ENCODE measurements around the gene MAD1L1. TPM values are rescaled to one million over a fixed set of nuclear protein-coding genes. Genes with fewer than 3 reads are reported as not detected.
"Not testable (repeated sequence)": the region's sequence is repeated elsewhere in the genome, so short reads cannot be mapped to it uniquely, and the experiment has no call there.

Gene MAD1L1
- total RNA-seq, 1 donor from 2014 or later = 54.0 TPM

- Mint-ChIP-seq H3K27ac (peak overlapping the region; percentile 93), H3K4me1 (peaks cover 54% of the 10 kb centered on the region), H3K27me3 (no peaks in the 10 kb centered on the region), H3K9me3 (no peaks in the 10 kb centered on the region), H3K36me3 (ENCODE audit: low read depth) (peaks cover 29% of the 10 kb centered on the region), H3K4me3 (peak overlapping the region; percentile 85)
- peak; percentile 77 for DNase-seq
- intact Hi-C loops (cut with micrococcal nuclease) = no loop called here
Measured at GRCh38 chr7:1938788-1939433, 293.8 kb downstream of the MAD1L1 start.

DNA sequence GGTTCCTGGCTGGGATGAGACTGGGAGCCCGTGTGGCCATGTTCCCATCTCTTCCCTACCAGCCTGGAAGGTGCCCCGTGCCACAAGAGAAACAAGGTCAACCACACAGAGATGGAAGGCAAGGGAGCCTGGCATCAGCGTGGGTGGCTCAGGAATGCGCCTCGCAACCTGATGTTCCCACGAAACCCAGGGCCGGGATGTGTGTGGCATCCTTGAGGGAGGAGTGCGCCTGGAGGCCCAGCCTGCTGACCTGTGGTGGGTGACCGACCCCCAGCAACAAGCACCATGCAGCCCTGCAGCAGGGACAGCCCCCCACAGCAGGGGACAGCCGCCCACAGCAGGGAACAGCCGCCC, 295.5 kb downstream of the MAD1L1 start:
- no peaks in the 10 kb centered on the region for H3K27me3 Mint-ChIP-seq
- peak overlapping the region; percentile 61 for H3K4me3 Mint-ChIP-seq
- H3K27ac Mint-ChIP-seq = no peak overlapping the region
- peaks cover 45% of the 10 kb centered on the region for H3K36me3 Mint-ChIP-seq (ENCODE audit: low read depth)
- no peaks in the 10 kb centered on the region for H3K9me3 Mint-ChIP-seq
- no peak for DNase-seq
- peaks cover 37% of the 10 kb centered on the region for H3K4me1 Mint-ChIP-seq
- intact Hi-C loops (cut with micrococcal nuclease) = no loop called here

GRCh38 chr7:1936531-1937251, 296.1 kb downstream of the MAD1L1 start:
- DNase-seq = no peak
- no peaks in the 10 kb centered on the region for H3K9me3 Mint-ChIP-seq
- intact Hi-C loops (cut with micrococcal nuclease) = no loop called here
- peaks cover 33% of the 10 kb centered on the region for H3K4me1 Mint-ChIP-seq
- H3K27me3 Mint-ChIP-seq = no peaks in the 10 kb centered on the region
- H3K4me3 Mint-ChIP-seq = peak overlapping the region; percentile 61
- no peak overlapping the region for H3K27ac Mint-ChIP-seq
- peaks cover 49% of the 10 kb centered on the region for H3K36me3 Mint-ChIP-seq (ENCODE audit: low read depth)

- intact Hi-C loops (cut with micrococcal nuclease) = no loop called here
- no peak overlapping the region for H3K4me3 Mint-ChIP-seq
- H3K36me3 Mint-ChIP-seq (ENCODE audit: low read depth) = peaks cover 54% of the 10 kb centered on the region
- H3K9me3 Mint-ChIP-seq = no peaks in the 10 kb centered on the region
- DNase-seq = no peak
- no peak overlapping the region for H3K27ac Mint-ChIP-seq
- no peaks in the 10 kb centered on the region for H3K27me3 Mint-ChIP-seq
- peaks cover 33% of the 10 kb centered on the region for H3K4me1 Mint-ChIP-seq
Measured at GRCh38 chr7:1936006-1936310, 296.8 kb downstream of the MAD1L1 start.

DNA sequence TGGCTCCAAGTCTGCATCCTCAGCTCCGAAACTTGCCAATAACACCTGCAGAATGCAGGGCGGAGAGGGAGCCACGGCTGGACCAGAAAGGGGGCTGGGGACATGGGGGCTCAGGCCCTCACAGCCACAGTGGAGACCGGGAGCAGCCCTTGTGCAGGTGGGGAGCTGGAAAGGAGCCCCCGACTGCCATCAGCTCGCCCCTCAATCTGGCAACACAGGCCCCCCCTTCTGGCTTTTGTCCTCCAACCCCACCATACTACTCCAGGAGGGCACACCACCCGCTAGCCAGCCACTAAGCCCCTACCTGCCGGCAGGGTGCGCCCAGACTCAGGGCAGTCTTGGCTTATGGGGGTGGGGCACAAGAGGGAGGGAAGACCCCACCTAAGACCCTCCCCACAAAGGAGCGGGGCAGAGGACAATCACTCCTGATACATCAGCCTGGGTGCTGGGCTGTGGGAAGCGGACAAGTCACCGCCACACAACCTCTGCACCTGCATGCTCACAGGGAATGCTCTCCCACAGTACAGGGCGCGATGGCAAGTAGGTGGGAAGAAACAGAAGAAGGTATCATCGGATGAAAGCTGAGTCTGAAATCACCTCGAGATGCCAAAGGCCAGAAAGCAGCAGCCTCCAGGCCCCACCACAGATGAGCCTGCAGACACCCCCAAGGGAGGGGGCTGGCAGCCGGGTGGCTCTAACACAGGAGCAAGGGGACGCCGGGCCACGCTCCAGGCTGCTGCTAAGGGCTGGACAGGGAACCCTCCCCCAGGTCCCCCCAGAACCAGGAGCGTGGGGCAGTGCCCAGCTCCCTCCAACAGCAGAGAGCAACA, 297.4 kb downstream of the MAD1L1 start:
- H3K36me3 Mint-ChIP-seq (ENCODE audit: low read depth) = peaks cover 56% of the 10 kb centered on the region
- DNase-seq = no peak
- intact Hi-C loops (cut with micrococcal nuclease) = no loop called here
- H3K4me1 Mint-ChIP-seq = peaks cover 28% of the 10 kb centered on the region
- H3K9me3 Mint-ChIP-seq = no peaks in the 10 kb centered on the region
- no peak overlapping the region for H3K27ac Mint-ChIP-seq
- no peak overlapping the region for H3K4me3 Mint-ChIP-seq
- no peaks in the 10 kb centered on the region for H3K27me3 Mint-ChIP-seq

- no peak for DNase-seq
- Mint-ChIP-seq H3K27me3 (no peaks in the 10 kb centered on the region), H3K27ac (no peak overlapping the region), H3K36me3 (ENCODE audit: low read depth) (peaks cover 56% of the 10 kb centered on the region), H3K4me1 (peaks cover 21% of the 10 kb centered on the region), H3K4me3 (no peak overlapping the region), H3K9me3 (no peaks in the 10 kb centered on the region)
- intact Hi-C loops (cut with micrococcal nuclease) = no loop called here
Measured at GRCh38 chr7:1934756-1935155, 298.0 kb downstream of the MAD1L1 start.

GRCh38 chr7:1934017-1934416, 298.7 kb downstream of the MAD1L1 start:
- H3K27me3 Mint-ChIP-seq = no peaks in the 10 kb centered on the region
- no peaks in the 10 kb centered on the region for H3K9me3 Mint-ChIP-seq
- H3K36me3 Mint-ChIP-seq (ENCODE audit: low read depth) = peaks cover 56% of the 10 kb centered on the region
- no peak overlapping the region for H3K4me3 Mint-ChIP-seq
- no peak overlapping the region for H3K27ac Mint-ChIP-seq
- H3K4me1 Mint-ChIP-seq = peaks cover 14% of the 10 kb centered on the region
- intact Hi-C loops (cut with micrococcal nuclease) = no loop called here
- no peak for DNase-seq

- no peak for DNase-seq
- no peaks in the 10 kb centered on the region for H3K9me3 Mint-ChIP-seq
- H3K36me3 Mint-ChIP-seq (ENCODE audit: low read depth) = peaks cover 52% of the 10 kb centered on the region
- intact Hi-C loops (cut with micrococcal nuclease) = no loop called here
- H3K4me3 Mint-ChIP-seq = no peak overlapping the region
- H3K4me1 Mint-ChIP-seq = peaks cover 6% of the 10 kb centered on the region
- peaks cover 3% of the 10 kb centered on the region for H3K27me3 Mint-ChIP-seq
- no peak overlapping the region for H3K27ac Mint-ChIP-seq
Measured at GRCh38 chr7:1933066-1933750, 299.5 kb downstream of the MAD1L1 start.

- Mint-ChIP-seq H3K27ac (no peak overlapping the region), H3K9me3 (no peaks in the 10 kb centered on the region), H3K4me1 (peaks cover 6% of the 10 kb centered on the region), H3K27me3 (peaks cover 10% of the 10 kb centered on the region), H3K4me3 (no peak overlapping the region), H3K36me3 (ENCODE audit: low read depth) (peaks cover 54% of the 10 kb centered on the region)
- DNase-seq = no peak
- intact Hi-C loops (cut with micrococcal nuclease) = no loop called here
Measured at GRCh38 chr7:1931951-1932270, 300.8 kb downstream of the MAD1L1 start.

GRCh38 chr7:1931256-1931950, 301.3 kb downstream of the MAD1L1 start:
- intact Hi-C loops (cut with micrococcal nuclease) = no loop called here
- Mint-ChIP-seq H3K27ac (no peak overlapping the region), H3K9me3 (no peaks in the 10 kb centered on the region), H3K27me3 (peaks cover 10% of the 10 kb centered on the region), H3K4me1 (peaks cover 11% of the 10 kb centered on the region), H3K4me3 (no peak overlapping the region), H3K36me3 (ENCODE audit: low read depth) (peaks cover 54% of the 10 kb centered on the region)
- DNase-seq = no peak

- H3K36me3 Mint-ChIP-seq (ENCODE audit: low read depth) = peaks cover 45% of the 10 kb centered on the region
- H3K9me3 Mint-ChIP-seq = no peaks in the 10 kb centered on the region
- no peak for DNase-seq
- H3K27ac Mint-ChIP-seq = no peak overlapping the region
- no peak overlapping the region for H3K4me3 Mint-ChIP-seq
- H3K27me3 Mint-ChIP-seq = peaks cover 10% of the 10 kb centered on the region
- intact Hi-C loops (cut with micrococcal nuclease) = no loop called here
- peaks cover 20% of the 10 kb centered on the region for H3K4me1 Mint-ChIP-seq
Measured at GRCh38 chr7:1930381-1931065, 302.2 kb downstream of the MAD1L1 start.

DNA sequence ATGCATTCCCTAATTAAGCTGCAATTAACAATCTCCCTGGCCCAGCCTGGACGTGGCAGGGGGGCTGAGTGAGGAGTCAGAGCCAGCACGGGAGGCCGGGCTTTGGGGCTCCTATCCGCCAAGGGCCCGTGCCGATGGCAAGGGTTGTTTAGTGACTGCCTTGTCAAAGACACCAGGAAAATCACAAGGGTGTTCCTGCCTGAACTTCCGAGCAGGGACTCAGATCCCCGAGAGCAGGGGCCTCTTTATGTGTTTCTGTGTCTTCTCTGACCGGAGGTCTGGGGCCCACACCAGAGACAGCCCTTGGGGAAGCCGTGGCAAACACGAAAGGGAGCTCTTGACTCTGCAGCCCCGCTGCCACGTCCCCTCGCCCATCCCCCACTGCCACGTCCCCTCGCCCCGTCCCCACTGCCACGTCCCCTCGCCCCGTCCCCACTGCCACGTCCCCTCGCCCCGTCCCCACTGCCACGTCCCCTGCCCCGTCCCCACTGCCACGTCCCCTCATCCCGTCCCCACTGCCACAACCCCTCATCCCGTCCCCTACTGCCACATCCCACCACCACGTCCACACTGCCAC, 303.3 kb downstream of the MAD1L1 start:
- peaks cover 11% of the 10 kb centered on the region for H3K27me3 Mint-ChIP-seq
- H3K27ac Mint-ChIP-seq; H3K9me3 Mint-ChIP-seq; H3K4me3 Mint-ChIP-seq; intact Hi-C loops (cut with micrococcal nuclease); DNase-seq: not testable (repeated sequence)
- H3K4me1 Mint-ChIP-seq = peaks cover 30% of the 10 kb centered on the region
- peaks cover 37% of the 10 kb centered on the region for H3K36me3 Mint-ChIP-seq (ENCODE audit: low read depth)
